BLaER1 (cell line): ENCODE measurements around the gene RIMBP3C.
"Not testable (repeated sequence)": the region's sequence is repeated elsewhere in the genome, so short reads cannot be mapped to it uniquely, and the experiment has no call there.

Source experiments
- H3K27ac ChIP-seq: shearing (Covaris generic); formaldehyde crosslinking; 2 replicates; pipeline ENCODE4 v1.8.1; 2022
- H3K27me3 ChIP-seq: shearing (Covaris generic); formaldehyde crosslinking; 2 replicates; pipeline ENCODE4 v1.8.1; 2022
- H3K36me3 ChIP-seq: shearing (Covaris generic); formaldehyde crosslinking; 2 replicates; pipeline ENCODE4 v1.8.1; 2022
- H3K4me1 ChIP-seq: shearing (Covaris generic); formaldehyde crosslinking; 2 replicates; pipeline ENCODE4 v1.8.1; 2022
- H3K4me2 ChIP-seq: shearing (Covaris generic); formaldehyde crosslinking; 2 replicates; pipeline ENCODE4 v1.8.1; 2022
- H3K4me3 ChIP-seq: shearing (Covaris generic); formaldehyde crosslinking; 2 replicates; pipeline ENCODE4 v1.8.1; 2022
- H3K9ac ChIP-seq: shearing (Covaris generic); formaldehyde crosslinking; 2 replicates; pipeline ENCODE4 v1.8.1; 2022
- H3K9me3 ChIP-seq: shearing (Covaris generic); formaldehyde crosslinking; 2 replicates; pipeline ENCODE4 v1.8.1; 2022
- H4K20me1 ChIP-seq: shearing (Covaris generic); formaldehyde crosslinking; 2 replicates; pipeline ENCODE4 v1.8.1; 2022
- Cebpa-rat ChIP-seq: shearing (Covaris generic); IDR thresholded peaks from 2 replicates; pipeline ENCODE4 v1.8.1; 2022

RIMBP3C gene, protein sequence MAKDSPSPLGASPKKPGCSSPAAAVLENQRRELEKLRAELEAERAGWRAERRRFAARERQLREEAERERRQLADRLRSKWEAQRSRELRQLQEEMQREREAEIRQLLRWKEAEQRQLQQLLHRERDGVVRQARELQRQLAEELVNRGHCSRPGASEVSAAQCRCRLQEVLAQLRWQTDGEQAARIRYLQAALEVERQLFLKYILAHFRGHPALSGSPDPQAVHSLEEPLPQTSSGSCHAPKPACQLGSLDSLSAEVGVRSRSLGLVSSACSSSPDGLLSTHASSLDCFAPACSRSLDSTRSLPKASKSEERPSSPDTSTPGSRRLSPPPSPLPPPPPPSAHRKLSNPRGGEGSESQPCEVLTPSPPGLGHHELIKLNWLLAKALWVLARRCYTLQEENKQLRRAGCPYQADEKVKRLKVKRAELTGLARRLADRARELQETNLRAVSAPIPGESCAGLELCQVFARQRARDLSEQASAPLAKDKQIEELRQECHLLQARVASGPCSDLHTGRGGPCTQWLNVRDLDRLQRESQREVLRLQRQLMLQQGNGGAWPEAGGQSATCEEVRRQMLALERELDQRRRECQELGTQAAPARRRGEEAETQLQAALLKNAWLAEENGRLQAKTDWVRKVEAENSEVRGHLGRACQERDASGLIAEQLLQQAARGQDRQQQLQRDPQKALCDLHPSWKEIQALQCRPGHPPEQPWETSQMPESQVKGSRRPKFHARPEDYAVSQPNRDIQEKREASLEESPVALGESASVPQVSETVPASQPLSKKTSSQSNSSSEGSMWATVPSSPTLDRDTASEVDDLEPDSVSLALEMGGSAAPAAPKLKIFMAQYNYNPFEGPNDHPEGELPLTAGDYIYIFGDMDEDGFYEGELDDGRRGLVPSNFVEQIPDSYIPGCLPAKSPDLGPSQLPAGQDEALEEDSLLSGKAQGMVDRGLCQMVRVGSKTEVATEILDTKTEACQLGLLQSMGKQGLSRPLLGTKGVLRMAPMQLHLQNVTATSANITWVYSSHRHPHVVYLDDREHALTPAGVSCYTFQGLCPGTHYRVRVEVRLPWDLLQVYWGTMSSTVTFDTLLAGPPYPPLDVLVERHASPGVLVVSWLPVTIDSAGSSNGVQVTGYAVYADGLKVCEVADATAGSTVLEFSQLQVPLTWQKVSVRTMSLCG (N-terminal part only)

GRCh38 chr22:21551361-21551760, at the start of gene RIMBP3C:
Gene RIMBP3C, minus strand, starts transcription at chr22:21551461. Its CDS starts 485 bp downstream, at chr22:21550976.
- H3K36me3 ChIP-seq, H3K27me3 ChIP-seq, H3K4me1 ChIP-seq, H3K4me3 ChIP-seq, H4K20me1 ChIP-seq, H3K27ac ChIP-seq, H3K9ac ChIP-seq, H3K9me3 ChIP-seq: not testable (repeated sequence)
- peak within 1 kb of the TSS; percentile 34; the same call in 1 of the 2 replicates for H3K4me2 ChIP-seq

DNA sequence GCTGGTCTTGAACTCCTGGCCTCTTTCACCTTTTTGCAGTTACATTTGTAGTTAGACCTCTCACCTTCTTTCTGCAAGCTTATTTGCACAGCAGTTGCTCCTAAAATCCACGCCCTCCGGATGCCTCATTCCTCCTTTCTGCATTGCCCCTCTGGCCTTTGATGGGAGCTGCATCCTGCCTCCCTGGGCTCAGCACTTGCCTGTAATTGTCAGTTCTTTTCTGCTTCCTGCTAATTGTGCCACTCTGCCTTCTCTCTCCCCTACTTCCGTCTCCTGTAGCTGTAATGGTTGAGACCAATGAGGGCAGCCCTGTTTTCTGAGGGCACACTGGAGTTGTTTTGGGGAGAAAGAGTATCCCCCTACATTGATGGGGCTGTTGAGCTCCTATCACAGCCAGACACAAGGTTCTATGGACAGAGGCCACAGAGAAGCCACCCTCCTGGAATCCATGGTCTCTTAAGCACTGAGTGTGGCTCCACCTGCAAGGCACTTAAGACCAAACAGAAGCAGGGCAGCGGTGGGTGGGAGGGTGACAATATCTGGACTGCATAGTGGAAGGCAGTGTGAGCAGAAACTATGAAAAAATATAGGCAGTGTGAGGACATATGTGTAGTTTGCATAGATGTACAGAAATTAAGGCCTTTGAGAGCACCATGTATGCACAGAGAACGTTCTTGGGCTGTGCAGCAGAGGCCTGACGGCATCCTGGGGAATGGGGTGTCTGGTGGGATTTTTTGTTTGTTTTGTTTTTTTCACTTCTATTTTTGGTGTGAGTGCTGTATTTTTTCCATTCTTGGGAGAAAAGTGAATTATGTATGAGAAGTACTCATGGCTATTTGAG, 48.0 kb upstream of the RIMBP3C start:
- Histone ChIP-seq H3K4me3 (no peak overlapping the region), H3K36me3 (peaks cover 87% of the 10 kb centered on the region), H3K4me1 (0 out of 2 replicates have a peak, but pooled peaks cover 4% of the 10 kb centered on the region), H4K20me1 (peaks cover 100% of the 10 kb centered on the region), H3K9ac (no peak overlapping the region), H3K9me3 (no peaks in the 10 kb centered on the region; the same call in 1 of the 2 replicates), H3K4me2 (no peak overlapping the region), H3K27me3 (no peaks in the 10 kb centered on the region), H3K27ac (no peak overlapping the region)
- TF ChIP-seq Cebpa-rat, result no peak

GRCh38 chr22:21598302-21598701, 47.0 kb upstream of the RIMBP3C start:
- no peak for TF ChIP-seq Cebpa-rat
- Histone ChIP-seq H3K27me3 (no peaks in the 10 kb centered on the region), H3K4me2 (no peak overlapping the region), H3K9ac (no peak overlapping the region), H3K27ac (no peak overlapping the region), H3K36me3 (peaks cover 93% of the 10 kb centered on the region), H3K9me3 (no peaks in the 10 kb centered on the region; the same call in 1 of the 2 replicates), H3K4me3 (no peak overlapping the region), H3K4me1 (no peaks in the 10 kb centered on the region), H4K20me1 (peaks cover 100% of the 10 kb centered on the region)

DNA sequence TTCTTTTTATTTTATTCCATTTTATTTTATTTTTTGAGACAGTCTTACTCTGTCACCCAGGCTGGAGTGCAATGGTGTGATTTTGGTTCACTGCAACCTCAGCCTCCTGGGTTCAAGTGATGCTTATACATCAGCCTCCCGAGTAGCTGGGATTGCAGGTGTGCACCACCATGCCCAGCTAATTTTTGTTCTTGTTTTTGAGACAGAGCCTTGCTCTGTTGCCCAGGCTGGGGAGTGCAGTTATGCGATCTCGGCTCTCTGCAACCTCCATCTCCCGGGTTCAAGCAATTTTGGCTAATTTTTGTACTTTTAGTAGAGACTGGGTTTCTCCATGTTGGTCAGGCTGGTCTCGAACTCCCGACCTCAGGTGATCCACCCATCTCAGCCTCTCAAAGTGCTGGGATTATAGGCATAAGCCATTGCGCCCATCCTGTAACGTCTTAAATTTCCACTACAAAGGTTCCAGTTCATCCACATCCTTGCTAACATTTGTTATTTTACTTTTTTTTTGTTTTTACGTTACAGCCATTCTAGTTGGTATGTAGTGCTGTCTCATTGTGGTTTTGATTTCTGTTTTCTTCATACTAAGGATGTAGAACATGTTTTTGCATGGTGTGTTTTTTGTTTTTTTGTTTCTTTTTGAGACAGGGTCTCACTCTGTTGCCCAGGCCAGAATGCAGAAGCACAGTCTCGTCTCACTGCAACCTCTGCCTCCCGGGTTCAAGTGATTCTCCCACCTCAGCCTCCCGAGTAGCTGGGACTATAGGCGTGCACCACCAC, 45.3 kb upstream of the RIMBP3C start:
- H4K20me1 ChIP-seq, result peaks cover 100% of the 10 kb centered on the region
- H3K9me3 ChIP-seq, H3K27ac ChIP-seq, H3K9ac ChIP-seq, H3K4me3 ChIP-seq, H3K4me2 ChIP-seq, H3K27me3 ChIP-seq, H3K4me1 ChIP-seq: not testable (repeated sequence)
- peaks cover 96% of the 10 kb centered on the region for H3K36me3 ChIP-seq

- Histone ChIP-seq H3K27me3 (no peaks in the 10 kb centered on the region), H3K27ac (no peak overlapping the region), H4K20me1 (peaks cover 100% of the 10 kb centered on the region), H3K36me3 (peaks cover 93% of the 10 kb centered on the region), H3K4me2 (no peak overlapping the region), H3K9me3 (no peaks in the 10 kb centered on the region; the same call in 1 of the 2 replicates), H3K4me3 (no peak overlapping the region), H3K4me1 (peaks cover 20% of the 10 kb centered on the region), H3K9ac (no peak overlapping the region)
- TF ChIP-seq Cebpa-rat, result no peak
These were observed 43.7 kb upstream of the RIMBP3C start for GRCh38 chr22:21594865-21595452.

GRCh38 chr22:21593406-21594232, 42.4 kb upstream of the RIMBP3C start:
- Histone ChIP-seq H3K4me2 (no peak overlapping the region), H3K27me3 (no peaks in the 10 kb centered on the region), H3K36me3 (peaks cover 91% of the 10 kb centered on the region), H3K9ac (no peak overlapping the region), H3K4me3 (no peak overlapping the region), H4K20me1 (peaks cover 100% of the 10 kb centered on the region), H3K4me1 (peaks cover 28% of the 10 kb centered on the region), H3K27ac (no peak overlapping the region), H3K9me3 (no peaks in the 10 kb centered on the region; the same call in 1 of the 2 replicates)
- no peak for TF ChIP-seq Cebpa-rat

DNA sequence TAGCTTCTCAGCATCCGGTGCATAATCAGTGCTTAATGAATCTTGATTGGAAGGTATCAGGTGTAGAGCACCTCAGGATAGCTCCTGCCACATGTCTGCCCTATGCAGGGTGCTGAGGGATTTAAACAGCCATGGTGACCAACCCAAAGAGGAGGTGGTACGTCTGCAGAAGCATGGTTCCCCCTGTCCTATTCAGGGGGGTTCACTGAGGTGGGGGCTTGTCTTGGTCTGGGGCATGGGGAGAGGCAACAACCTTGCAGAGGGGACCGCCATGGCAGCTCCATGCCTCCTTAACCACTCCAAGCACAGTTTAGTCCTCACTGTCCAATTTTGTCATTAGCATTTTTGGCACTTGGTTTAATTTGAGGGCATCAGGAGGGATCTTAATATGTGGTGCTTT, 41.2 kb upstream of the RIMBP3C start:
- peaks cover 86% of the 10 kb centered on the region for H3K36me3 ChIP-seq
- H4K20me1 ChIP-seq, result peaks cover 100% of the 10 kb centered on the region
- H3K9me3 ChIP-seq, result no peaks in the 10 kb centered on the region; the same call in 1 of the 2 replicates
- H3K4me2 ChIP-seq, result no peak overlapping the region
- no peak for TF ChIP-seq Cebpa-rat
- no peak overlapping the region for H3K9ac ChIP-seq
- H3K27ac ChIP-seq, result no peak overlapping the region
- H3K4me3 ChIP-seq, result no peak overlapping the region
- H3K27me3 ChIP-seq, result no peaks in the 10 kb centered on the region
- H3K4me1 ChIP-seq, result peaks cover 39% of the 10 kb centered on the region
